OCI-LY1 (cell line): ENCODE data around the gene EXOC6.

Experiments
- EZH2 ChIP-seq: fragments of 200-600 bp; sonication (generic), shearing (Covaris generic); IDR thresholded peaks from 2 replicates; pipeline ENCODE4 v1.8.0; 2017; ENCODE audit warnings: borderline replicate concordance, mixed run types, mild to moderate bottlenecking, antibody characterized with exemption, low read length, moderate library complexity, mixed read lengths
- TF ChIP-seq, protein P1 (sequence below): fragments of 200-600 bp; sonication (generic), shearing (Covaris generic); IDR thresholded peaks from 2 replicates; pipeline ENCODE4 v1.5.1; 2017; ENCODE audit warnings: mild to moderate bottlenecking, antibody characterized with exemption, low read length, moderate library complexity, mixed read lengths

DNA sequence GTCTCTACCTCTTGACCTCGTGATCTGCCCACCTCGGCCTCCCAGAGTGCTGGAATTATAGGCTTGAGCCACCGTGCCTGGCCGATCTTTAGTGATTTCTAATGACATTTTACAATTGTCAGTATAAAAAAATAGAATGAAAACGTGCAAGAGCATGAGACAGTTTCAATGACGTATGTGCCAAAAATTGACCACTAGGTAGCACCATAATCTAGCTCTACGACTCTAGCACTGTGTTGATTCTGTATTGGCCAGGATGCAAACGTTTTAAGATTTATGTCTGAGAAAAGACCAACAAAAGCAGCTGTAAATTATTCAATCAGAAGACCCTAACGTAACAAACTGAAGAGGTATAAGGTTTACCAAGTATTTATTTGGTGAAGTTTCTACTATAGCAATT is 25.4 kb upstream of the EXOC6 start:
- TF ChIP-seq, protein P1, sequence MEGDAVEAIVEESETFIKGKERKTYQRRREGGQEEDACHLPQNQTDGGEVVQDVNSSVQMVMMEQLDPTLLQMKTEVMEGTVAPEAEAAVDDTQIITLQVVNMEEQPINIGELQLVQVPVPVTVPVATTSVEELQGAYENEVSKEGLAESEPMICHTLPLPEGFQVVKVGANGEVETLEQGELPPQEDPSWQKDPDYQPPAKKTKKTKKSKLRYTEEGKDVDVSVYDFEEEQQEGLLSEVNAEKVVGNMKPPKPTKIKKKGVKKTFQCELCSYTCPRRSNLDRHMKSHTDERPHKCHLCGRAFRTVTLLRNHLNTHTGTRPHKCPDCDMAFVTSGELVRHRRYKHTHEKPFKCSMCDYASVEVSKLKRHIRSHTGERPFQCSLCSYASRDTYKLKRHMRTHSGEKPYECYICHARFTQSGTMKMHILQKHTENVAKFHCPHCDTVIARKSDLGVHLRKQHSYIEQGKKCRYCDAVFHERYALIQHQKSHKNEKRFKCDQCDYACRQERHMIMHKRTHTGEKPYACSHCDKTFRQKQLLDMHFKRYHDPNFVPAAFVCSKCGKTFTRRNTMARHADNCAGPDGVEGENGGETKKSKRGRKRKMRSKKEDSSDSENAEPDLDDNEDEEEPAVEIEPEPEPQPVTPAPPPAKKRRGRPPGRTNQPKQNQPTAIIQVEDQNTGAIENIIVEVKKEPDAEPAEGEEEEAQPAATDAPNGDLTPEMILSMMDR, result peak; percentile 45; the same call in 1 of the 2 replicates
- no peak for TF ChIP-seq EZH2
